Fibroblast of villous mesenchyme (primary cell): ENCODE measurements around the gene TMEM38B. TPM values are rescaled to one million over a fixed set of nuclear protein-coding genes. Genes with fewer than 3 reads are reported as not detected.

Experiments
- DNase-seq: peaks from one replicate; pipeline ENCODE4 v3.0.0-alpha.2; 2010; ENCODE audit warnings: low read depth
- H3K4me3 ChIP-seq: 2 replicates; pipeline ENCODE4 v1.5.1; 2011; ENCODE audit warnings: low read depth, mild to moderate bottlenecking, low read length
- total RNA-seq: library from RNA; depleted of rRNA; stranded (reverse); fragments of >200 nt; gene quantifications from 2 replicates; pipeline ENCODE4 v1.2.3, GENCODE V29; 2012
- TF ChIP-seq, protein P1 (sequence below): IDR thresholded peaks from 2 replicates; pipeline ENCODE4 v1.5.1; 2012; ENCODE audit warnings: low read depth, mild to moderate bottlenecking, low read length; ENCODE audit not compliant: insufficient read depth

TMEM38B gene
- total RNA-seq, 1 donor: 20.7 TPM

DNA sequence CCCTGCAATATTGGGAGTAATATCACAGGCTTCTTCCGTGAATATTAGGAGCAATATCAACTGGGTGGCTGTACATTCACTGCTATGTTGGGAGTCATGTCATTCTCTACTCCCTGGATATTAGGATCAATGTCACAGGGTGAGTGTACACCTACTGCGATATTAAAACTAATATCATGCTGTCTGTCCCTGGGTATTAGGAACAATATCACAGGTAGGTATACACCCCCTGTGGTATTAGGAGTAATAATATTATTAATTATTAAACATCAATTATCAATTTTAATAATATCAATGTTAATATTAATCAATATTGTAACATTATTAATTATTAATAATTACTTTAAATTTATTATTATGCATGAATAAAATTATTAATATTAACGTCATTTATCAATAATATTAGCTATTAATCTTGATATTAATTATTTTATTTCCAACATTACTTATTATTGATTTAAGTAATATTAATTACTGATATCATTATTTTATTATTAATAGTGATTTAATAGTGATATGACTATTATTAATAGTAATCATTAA is 121.9 kb downstream of the TMEM38B start:
- TF ChIP-seq, protein P1, sequence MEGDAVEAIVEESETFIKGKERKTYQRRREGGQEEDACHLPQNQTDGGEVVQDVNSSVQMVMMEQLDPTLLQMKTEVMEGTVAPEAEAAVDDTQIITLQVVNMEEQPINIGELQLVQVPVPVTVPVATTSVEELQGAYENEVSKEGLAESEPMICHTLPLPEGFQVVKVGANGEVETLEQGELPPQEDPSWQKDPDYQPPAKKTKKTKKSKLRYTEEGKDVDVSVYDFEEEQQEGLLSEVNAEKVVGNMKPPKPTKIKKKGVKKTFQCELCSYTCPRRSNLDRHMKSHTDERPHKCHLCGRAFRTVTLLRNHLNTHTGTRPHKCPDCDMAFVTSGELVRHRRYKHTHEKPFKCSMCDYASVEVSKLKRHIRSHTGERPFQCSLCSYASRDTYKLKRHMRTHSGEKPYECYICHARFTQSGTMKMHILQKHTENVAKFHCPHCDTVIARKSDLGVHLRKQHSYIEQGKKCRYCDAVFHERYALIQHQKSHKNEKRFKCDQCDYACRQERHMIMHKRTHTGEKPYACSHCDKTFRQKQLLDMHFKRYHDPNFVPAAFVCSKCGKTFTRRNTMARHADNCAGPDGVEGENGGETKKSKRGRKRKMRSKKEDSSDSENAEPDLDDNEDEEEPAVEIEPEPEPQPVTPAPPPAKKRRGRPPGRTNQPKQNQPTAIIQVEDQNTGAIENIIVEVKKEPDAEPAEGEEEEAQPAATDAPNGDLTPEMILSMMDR: no peak
- DNase-seq: no peak
- no peak overlapping the region for H3K4me3 ChIP-seq

DNA sequence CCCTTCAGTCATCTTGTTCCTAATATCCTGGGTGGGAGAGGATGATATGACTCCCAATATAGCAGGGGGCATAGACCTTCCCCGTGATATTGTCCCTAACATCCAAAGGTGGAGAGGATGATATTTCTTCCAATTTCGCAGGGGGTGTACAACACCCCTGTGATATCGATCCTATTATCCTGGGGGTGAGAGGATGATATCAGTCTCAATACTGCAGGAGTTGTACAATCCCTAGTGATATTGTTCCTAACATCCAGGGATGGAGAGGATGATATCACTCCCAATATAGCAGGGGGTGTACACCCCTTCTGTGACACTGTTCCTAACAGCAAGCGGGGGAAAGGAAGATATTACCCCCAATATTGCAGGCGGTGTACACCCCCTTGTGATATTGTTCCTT is 122.6 kb downstream of the TMEM38B start:
- DNase-seq: no peak
- TF ChIP-seq, protein P1: no peak
- H3K4me3 ChIP-seq: no peak overlapping the region

DNA sequence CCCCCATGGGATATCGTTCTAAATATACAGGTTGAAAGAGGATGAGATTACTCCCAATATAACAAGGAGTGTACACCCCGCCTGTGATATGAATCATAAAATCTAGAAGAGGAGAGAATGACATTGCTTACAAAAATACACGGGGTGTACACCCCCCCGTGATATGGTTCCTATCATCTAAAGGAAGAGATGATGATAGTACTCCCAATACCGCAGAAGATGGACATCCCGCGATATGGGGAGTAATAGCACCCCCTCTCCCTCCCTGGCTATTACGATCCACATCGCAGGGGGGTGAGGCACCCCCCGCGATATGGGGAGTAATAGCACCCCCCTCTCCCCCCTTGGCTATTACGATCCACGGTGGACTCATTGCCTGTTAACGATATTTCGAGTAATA is 124.6 kb downstream of the TMEM38B start:
- no peak for DNase-seq
- TF ChIP-seq, protein P1: no peak
- H3K4me3 ChIP-seq: no peak overlapping the region

DNA sequence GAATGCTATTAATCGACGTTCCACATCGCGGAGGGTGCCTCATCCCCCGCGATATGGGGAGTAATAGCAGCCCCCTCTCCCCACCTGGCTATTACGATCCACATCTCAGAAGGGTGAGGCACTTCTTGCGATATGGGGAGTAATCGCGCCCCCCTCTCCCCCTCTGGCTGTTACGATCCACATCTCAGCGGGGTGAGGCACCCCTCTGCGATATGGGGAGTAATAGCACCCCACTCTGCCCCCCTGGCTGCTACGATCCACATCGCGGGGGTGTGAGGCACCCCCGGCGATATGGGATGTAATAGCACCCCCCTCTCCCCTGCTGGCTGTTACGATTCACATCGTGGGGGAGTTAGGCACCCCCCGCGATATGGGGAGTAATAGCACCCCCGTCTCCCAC is 128.5 kb downstream of the TMEM38B start:
- H3K4me3 ChIP-seq: no peak overlapping the region
- TF ChIP-seq, protein P1: no peak
- no peak for DNase-seq

Other genes starting within 250 kb of the TMEM38B start
- gene FSD1L, start 246.5 kb upstream of the TMEM38B start, total RNA-seq: 5.5 and 5.6 TPM in 2 replicates
- gene FKTN, start 136.4 kb upstream of the TMEM38B start, total RNA-seq: 33.2 and 44.0 TPM in 2 replicates
- not detected in 2 replicates for gene TAL2, start 32.1 kb upstream of the TMEM38B start, total RNA-seq